Umbilical cord (tissue), 2 donors: ENCODE results near the gene ARMC6. TPM values are rescaled to one million over a fixed set of nuclear protein-coding genes. Genes with fewer than 3 reads are reported as not detected.
A peak's percentile ranks its signal among the peaks of the same experiment; 100 is the strongest.
"Not testable (repeated sequence)": the region's sequence is repeated elsewhere in the genome, so short reads cannot be mapped to it uniquely, and the experiment has no call there.

Experiments
- DNase-seq: peaks from one replicate; pipeline ENCODE4 v3.0.0-alpha.2; 2015; ENCODE audit warnings: low spot score
- total RNA-seq: library from RNA; depleted of rRNA; stranded (reverse); fragments of >200 nt; gene quantifications from one replicate; pipeline ENCODE4 v1.2.3, GENCODE V29; 2014; ENCODE audit warnings: low replicate concordance; ENCODE audit not compliant: insufficient read depth

Gene ARMC6
- total RNA-seq, 1 donor from 2014 or later = 19.3 TPM

GRCh38 chr19:19074196-19074882, 40.9 kb downstream of the ARMC6 start:
- DNase-seq = no peak

GRCh38 chr19:19075126-19075525, 41.7 kb downstream of the ARMC6 start:
- no peak for DNase-seq

GRCh38 chr19:19076476-19076875, 43.1 kb downstream of the ARMC6 start:
- DNase-seq = no peak

GRCh38 chr19:19077103-19077502, 43.7 kb downstream of the ARMC6 start:
- DNase-seq = no peak

- no peak for DNase-seq
Observed at GRCh38 chr19:19078801-19079200, 45.4 kb downstream of the ARMC6 start.

- DNase-seq = no peak
Observed at GRCh38 chr19:19079571-19079970, 46.2 kb downstream of the ARMC6 start.

GRCh38 chr19:19081642-19082151, 48.3 kb downstream of the ARMC6 start:
- DNase-seq = no peak

GRCh38 chr19:19083413-19084178, 50.2 kb downstream of the ARMC6 start:
- no peak for DNase-seq

GRCh38 chr19:19087676-19088075, 54.3 kb downstream of the ARMC6 start:
- no peak for DNase-seq

- no peak for DNase-seq
Observed at GRCh38 chr19:19094513-19094912, 61.1 kb downstream of the ARMC6 start.

GRCh38 chr19:19095691-19096090, 62.3 kb downstream of the ARMC6 start:
- DNase-seq = no peak

GRCh38 chr19:19096641-19097627, 63.5 kb downstream of the ARMC6 start:
- no peak for DNase-seq

GRCh38 chr19:19098084-19098702, 64.8 kb downstream of the ARMC6 start:
- no peak for DNase-seq

- DNase-seq = no peak
Observed at GRCh38 chr19:19098703-19099632, 65.6 kb downstream of the ARMC6 start.

GRCh38 chr19:19101540-19101939, 68.1 kb downstream of the ARMC6 start:
- no peak for DNase-seq

GRCh38 chr19:19102566-19102965, 69.2 kb downstream of the ARMC6 start:
- DNase-seq = not testable (repeated sequence)

GRCh38 chr19:19103167-19103566, 69.8 kb downstream of the ARMC6 start:
- no peak for DNase-seq

GRCh38 chr19:19105365-19106055, 72.1 kb downstream of the ARMC6 start:
- DNase-seq = peak; percentile 87

- DNase-seq = peak; percentile 83
Observed at GRCh38 chr19:19106056-19106551, 72.7 kb downstream of the ARMC6 start.
